Stimulated activated CD8-positive, alpha-beta memory T cell treated with anti-CD3 and anti-CD28 coated beads, Interleukin-15, amount 100 ng/mL, for 48 hours (primary cell): ENCODE results near the gene ARHGEF39.
A peak's percentile ranks its signal among the peaks of the same experiment; 100 is the strongest.
"Not testable (repeated sequence)": the region's sequence is repeated elsewhere in the genome, so short reads cannot be mapped to it uniquely, and the experiment has no call there.

Source experiments
- DNase-seq, 2 donors: peaks; one replicate each; pipeline ENCODE4 v3.0.0-alpha.2; 2020; ENCODE audit warnings: low read depth in 2 of 2

The ARHGEF39 gene

DNA sequence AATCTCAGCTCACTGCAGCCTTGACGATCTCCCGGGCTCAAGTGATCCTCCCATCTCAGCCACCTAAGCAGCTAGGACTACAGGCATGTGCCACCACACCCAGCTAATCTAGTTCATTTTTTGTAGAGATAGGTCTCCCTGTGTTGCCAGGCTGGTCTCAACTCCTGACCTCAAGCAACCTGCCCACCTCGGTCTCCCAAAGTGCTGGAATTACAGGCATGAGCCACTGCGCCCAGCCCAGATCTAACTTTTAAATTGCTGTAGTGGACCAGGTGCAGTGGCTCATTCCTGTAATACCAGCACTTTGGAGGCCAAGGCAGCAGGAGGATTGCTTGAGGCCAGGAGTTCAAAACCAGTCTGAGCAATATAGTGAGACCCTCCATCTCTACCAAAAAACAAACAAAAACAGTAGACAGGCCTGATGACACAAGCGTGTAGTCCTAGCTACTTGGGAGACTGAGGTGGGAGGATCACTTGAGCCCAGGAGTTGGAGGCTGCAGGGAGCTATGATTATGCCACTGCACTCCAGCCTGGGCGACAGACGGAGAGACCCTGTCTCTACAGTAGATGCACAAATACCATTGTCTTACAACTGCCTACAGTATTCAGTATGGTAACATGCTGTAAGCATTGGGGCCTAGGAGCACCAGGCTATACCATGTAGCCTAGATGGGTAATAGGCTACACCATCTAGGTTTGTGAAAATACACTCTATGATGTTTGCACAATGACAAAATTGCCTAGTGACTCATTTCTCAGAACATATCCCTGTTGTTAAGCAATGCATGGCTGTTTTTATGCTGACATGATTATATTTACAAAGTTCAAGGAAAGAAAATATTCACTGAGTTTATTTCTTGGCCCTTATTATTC is 12.8 kb downstream of the ARHGEF39 start:
- DNase-seq: no peak

DNA sequence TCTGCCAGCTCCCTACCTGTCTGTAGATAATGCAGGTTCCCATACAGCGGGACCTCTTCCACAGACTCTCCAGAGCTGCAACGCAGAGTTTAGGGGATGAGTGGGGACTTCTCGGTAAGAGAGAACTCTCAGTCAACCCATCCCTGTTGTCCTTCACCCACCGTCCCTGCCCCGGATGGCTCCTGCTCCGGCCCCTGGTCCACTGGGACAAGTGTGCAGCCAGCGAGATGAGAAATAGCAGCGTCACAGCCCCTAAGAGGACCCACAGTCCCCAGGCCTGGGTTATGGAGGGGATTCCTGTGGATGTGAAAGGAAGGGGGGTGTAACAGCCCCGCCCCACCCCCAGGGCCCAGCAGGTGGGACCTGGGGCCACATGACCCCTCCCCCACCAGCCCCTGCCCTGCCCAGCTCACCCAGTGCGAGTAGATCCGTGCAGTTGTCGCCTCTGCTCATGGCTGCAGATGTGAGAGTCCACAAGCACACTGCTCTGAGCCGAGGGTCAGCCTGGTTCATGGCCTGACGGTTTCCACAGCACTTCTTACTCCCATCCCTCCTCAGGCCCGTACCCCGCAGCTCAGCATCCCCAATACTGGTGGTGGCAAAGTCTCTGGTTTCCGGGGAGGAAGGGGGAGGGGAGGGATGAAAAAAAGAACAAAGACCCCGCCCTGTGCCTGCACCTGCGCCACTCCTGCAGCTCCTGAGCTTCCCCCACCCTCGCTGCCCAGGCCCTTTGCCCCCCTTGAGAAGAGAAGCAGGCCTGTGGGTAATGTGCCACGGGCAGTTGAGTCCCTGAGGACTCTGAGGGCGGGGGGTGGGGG is 14.4 kb downstream of the ARHGEF39 start, which contains the start of gene SIT1:
TSS of gene SIT1 (minus strand) at position 591 of the 818 bp plus-strand sequence. CDS start at position 513, 78 bp downstream.
- DNase-seq: no peak

DNA sequence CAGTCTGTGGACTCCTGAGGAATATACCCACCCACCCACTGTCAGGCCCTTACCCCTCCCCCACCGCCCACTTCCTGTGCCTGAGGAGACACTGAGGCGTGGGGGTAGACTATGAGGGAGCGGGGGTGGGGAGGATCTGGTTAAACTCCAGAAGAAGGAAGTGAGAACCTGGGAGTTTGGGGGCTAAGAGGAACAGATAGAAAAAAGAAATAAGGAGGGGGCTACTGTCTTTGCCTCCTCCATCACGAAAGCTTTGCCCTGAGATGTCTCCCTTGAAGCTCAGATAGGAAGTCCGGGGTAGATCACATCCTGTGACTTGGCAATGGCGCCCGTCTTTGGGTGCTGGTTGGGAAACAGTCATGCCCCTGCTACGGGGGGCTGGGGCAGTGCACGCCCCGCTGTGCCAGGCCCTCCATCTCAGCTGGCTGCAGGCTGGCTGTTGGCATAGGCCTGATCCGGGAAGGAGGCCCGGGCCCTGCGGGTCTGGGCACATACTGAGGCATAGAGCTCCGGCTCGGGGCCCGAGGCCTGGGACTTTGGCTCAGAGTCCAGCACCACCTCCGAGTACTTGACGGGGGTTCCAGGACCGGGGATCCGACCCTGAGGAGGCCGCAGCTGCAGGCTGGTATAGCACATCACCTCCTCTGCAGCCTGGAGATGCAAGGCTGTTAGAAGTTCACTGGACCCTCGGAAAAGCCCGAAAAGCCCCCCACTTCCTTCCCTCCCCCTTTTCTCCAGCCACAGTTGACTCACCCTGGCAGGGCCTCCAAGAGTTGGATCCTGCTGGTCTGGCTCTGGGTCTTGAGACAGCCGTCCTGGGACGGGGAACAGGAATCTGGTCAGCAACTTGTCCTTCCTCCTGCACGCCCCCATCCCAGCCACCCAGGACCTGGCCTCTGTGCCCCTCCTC is 15.3 kb downstream of the ARHGEF39 start:
- no peak for DNase-seq

DNA sequence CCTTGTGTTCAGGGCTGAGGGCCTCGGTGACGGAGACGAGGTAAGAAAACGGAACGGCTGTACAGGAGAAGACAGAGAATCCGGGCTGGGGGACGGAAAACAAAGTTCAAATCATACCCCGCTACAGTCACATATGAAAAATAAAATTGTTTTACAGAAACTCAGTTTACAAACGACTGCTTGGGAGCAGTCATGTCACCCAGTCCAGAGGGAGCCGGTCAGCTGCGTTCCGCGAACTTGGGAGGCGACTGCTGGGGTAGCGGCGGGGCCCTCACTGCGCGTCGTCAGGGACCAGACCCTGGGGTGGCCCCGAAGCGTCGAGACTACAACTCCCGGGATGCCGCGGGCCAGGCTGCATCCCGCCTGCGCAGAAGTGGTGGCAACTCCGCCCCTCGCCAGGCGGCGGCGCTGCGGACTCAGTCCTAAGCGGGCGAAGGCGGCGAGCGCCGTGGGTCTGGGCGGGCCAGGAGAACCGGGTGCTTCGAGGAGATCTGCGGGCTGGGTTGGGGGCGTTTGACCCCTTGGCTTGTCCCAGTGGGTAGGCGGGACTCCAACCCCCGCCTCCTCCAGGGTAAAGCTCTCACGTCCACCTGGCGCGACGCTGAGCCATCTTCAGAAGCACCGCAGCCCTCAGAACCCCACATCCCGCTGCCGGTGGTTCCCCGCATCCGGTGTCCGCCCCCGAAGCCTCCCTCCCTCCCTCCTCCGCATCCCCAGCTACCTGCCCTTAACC is 18.3 kb downstream of the ARHGEF39 start:
- peak; percentile 84 to 86 for DNase-seq

DNA sequence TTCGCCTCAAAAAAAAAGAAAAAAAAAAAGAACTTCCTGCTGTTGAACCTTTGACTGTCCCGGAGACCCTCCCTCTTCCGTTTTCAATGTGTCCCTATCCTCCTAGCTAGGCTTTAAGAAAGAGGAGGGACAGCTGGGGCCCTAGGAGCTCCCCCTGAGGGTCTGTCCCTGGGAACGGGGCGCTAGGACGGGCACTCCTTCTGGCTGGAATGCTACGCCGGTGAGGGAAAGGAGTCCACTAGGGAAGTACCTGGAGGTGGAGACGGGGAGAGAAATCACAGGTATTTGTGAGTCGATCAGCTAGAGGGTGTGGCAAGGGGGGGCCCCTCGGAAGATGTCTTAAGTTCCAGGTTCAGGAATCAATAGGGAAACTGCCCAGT is 18.9 kb downstream of the ARHGEF39 start:
- DNase-seq: no peak

DNA sequence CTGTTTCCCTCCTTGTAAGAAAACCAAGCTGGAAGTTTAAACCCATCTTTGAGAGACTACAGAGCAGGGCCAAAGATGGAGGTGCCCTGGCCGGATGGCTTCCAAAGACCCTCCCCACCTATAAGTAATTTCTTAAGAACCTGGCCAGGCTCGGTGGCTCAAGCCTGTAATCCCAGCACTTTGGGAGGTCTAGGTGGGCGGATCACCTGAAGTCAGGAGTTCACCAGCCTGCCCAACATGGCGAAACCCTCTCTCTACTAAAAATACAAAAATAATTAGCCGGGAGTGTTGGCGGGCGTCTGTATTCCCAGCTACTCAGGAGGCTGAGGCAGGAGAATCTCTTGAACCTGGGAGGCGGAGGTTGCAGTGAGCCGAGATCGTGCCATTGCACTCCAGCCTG is 19.3 kb downstream of the ARHGEF39 start:
- DNase-seq: not testable (repeated sequence)

DNA sequence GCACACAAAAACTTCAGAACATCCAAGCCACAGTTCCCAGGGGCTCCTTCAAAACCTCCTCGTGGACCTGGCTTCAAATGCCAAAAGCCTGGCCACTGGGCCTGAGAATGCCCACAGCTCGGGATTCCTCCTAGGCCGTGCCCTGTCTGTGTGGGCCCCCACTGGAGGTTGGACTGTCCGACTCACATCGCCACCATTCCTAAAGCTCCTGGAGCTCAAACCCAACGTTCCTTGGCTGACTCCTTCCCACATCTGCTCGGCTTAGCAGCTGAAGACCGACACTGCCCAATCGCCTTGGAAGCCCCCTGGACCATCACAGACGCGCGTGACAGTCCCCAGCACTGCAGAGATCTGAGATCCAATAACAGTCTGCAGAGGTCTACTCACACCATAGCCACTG is 21.9 kb downstream of the ARHGEF39 start:
- no peak for DNase-seq

DNA sequence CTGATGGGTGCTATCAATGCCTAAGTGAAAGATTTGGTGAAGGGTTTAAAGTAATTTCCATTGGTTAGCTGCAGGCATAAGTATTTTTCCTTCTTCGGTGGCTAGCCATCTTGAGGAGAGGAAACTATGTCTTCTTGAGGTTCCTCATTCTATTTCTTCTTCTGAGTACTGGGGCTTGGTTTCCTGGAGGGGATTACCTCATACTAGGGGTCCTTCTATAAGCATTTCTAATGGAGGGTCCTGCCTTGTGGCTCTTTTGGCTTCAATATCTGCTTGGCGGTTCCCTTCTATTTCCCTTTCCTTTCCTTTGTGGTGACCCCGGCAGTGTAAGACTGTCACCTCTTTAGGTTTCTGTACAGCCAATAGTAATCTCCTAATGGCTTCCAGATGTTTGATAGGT is 23.5 kb downstream of the ARHGEF39 start:
- DNase-seq: not testable (repeated sequence)

DNA sequence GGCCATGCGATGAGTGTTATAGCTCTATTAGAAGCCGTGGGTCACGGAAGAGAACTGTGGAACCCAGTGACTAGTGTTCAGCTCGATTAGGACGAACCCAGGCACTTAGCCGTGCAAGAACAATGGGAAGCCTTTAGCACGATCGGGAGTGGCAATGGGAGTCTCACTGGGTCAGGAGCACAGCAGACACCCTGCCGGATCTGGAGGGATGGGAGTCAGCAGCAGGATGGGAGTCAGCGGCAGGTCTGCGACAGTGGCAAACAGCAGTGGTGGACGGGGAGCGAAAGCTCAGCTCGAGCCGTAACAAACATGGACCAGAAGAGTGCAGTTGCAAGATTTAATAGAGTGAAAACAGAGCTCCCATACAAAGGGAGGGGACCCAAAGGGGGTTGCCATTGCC is 24.6 kb downstream of the ARHGEF39 start:
- not testable (repeated sequence) for DNase-seq

DNA sequence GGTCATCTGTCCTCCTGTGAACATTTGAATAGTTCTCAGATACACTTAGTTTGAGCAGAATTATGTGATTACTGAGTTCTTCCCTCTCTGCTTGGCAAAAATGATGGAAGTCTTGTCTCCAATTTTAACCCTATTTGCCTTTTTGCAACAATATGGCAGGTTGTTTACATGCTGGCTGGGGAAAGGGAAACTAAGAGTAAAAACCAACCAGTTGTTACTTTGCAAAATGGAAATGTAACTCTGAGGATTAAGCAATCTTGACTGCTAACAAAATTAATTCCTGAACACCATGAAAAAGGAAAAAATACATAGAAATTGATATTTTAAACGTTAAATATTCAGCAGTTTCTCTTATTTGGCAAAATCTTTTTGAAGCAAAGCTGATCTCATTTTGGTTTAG is 25.4 kb downstream of the ARHGEF39 start:
- no peak for DNase-seq

DNA sequence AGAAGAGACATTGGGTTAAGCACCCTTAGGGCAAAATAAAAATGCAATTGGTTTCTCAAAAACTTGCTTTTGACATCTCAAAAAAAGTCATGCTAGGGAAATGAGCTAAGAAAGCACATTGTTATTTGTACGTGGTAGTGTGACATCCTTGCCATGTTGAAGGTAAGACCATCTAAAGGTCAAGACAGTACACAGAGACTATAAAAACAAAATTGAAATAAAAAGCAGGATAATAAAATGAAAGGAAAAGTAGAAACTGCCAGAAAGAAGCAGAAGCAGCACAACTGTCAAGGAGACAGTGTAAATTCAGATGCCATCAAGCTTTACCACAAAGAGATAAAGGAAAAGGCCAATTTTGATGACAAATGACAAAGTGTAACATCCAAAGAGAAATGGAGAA is 25.8 kb downstream of the ARHGEF39 start:
- DNase-seq: not testable (repeated sequence)

DNA sequence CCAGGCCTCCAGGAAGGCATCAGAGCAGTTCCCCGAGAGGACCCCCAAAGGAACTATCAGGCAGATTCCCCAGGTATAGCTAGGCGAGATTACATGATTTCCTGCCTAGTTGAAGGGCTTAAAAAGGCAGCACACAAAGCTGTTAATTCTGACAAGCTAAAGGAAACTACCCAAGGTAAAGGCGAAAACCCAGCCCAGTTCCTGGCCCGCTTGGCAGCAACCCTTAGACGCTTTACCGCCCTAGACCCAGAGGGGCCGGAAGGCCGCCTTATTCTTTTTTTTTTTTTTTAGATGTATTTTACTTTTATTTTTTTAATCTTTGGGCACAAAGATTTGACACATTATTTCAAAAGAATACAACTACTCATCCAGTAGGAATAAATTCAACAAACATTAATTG is 26.2 kb downstream of the ARHGEF39 start:
- DNase-seq: not testable (repeated sequence)

DNA sequence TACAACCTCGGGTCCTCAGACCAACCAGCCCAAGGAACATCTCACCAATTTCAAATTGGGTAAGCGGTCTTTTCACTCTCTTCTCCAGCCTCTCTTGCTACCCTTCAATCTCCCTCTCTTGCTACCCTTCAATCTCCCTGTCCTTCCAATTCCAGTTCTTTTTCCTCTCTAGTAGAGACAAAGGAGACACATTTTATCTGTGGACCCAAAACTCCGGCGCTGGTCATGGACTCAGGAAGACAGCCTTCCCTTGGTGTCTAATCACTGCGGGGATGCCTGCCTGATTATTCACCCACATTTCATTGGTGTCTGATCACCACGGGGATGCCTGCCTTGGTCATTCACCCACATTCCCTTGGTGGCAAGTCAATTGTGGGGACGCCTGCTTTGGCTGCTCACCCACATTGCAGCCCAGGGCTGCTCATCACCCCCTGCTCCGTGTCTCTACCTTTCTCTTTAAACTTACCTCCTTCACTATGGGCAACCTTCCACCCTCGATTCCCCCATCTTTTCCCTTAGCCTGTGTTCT is 27.5 kb downstream of the ARHGEF39 start:
- DNase-seq: not testable (repeated sequence)

DNA sequence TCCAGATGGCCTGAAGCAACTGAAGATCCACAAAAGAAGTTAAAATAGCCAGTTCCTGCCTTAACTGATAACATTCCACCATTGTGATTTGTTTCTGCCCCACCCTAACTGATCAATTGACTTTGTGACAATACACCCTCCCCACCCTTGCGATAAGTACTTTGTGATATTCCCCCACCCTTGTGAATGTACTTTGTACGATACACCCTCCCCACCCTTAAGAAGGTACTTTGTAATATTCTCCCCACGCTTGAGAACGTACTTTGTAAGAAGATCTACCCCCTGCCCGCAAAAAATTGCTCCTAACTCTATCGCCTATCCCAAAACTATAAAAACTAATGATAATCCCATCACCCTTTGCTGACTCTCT is 28.1 kb downstream of the ARHGEF39 start:
- DNase-seq: not testable (repeated sequence)

DNA sequence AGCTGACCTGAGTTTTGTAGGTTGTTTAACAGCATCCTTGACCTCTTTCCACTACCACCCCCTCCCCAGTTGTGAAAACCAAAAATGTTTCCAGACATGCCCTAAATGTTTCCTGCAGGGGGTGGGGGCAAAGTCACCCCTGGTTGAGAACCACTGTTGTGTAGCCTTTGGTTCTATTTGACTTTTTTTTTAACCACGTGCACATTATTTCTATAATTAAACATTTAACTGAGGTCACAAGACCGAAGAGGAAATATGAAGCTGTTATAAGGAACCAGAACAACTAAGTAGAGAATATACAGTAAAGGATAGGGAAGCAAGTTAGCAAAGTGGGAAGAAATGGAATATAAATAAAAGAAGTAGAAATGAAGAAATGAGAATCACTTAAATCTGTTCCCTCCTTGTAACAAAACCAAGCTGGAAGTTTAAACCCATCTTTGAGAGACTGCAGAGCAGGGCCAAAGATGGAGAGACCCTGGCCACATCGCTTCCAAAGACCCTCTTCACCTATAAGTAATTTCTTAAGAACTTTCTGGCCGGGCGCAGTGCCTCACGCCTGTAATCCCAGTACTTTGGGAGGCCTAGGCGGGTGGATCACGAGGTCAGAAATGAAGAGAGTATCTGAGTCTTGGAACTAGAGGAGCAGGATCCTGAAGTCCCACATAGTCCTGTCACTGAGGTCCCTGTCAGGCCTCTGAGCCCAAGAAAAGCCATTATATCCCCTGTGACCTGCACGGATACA is 28.7 kb downstream of the ARHGEF39 start:
- DNase-seq: no peak

DNA sequence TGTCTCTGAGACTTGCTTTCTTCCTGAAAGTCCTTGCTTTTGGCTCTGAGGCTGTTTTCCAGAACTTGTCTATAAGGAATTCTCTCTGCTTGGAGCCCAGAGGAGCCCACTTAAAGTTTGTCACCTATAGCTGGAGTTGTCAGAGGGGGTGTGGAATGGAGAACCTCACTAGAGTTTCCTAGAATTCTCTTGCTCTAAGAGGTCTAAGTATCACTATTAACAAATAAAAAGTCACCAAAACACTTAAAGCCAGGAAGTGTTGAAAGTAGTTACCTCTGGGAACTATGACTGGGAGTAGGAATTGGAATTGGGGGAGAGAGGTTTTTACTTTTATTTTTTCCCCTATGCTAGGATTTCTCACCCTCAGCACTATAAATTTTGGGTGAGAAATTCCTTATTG is 29.3 kb downstream of the ARHGEF39 start:
- no peak for DNase-seq

DNA sequence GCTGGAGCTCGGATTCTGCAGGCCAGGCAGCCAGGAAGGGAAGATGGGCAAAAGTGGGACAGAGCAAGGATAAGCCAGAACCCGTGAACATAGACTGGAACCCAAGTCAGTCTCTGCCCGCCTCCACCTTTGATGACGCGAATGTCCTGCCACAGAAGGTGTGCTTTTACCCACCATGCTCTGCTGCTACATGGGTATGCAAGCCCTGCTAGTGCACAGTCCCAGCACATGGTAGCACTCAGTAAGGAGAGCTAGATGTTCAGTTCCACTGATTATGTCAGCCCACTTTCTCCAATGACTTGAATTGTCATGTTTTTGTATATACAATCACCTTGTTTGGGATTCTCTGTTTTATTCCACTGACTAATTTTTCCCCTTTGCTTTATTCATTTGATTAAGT is 35.4 kb downstream of the ARHGEF39 start:
- DNase-seq: no peak

DNA sequence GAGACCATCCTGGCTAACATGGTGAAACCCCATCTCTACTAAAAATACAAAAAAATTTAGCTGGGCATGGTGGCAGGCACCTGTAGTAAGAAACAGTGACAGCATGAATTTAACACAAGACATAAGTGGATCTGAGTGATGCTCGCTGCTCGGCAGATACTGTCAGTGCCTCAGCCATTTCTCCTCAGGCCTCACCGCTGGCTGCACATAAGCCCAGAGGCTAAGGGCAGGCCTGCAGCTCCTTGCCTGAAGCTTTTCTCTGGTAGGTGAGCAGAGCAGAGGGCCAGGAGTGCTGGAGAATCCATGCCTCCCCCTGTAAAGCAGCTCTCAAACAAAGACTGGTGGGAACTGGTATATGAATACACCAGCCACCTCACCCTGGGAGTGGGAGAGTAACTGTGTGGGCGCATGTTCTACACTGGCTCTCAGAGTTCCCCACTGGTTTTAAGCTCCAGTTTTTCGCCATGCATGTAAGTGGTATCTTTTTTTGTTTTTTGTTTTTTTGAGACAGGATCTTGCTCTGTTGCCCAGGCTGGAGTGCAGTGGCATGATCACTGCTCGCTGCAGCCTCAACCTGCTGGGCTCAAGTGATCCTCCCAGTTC is 36.5 kb downstream of the ARHGEF39 start:
- no peak for DNase-seq

DNA sequence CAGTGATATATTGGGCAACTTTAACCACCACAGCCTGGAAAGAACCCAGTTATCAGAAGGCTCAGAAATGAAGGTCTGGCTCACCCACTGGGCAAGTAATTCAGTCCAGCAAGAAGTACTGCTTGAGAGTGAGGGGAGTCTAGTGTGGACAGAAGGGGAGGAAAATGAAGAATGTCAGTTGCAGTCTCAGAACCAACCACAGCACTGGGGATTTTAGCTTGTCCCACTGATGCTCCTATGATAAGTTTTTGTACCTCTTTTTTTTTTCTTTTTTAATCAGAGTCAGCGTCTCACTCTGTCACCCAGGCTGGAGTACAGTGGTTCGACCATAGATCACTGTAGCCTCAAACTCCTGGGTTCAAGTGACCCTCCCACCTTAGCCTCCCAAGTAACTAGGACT is 37.4 kb downstream of the ARHGEF39 start:
- DNase-seq: no peak

DNA sequence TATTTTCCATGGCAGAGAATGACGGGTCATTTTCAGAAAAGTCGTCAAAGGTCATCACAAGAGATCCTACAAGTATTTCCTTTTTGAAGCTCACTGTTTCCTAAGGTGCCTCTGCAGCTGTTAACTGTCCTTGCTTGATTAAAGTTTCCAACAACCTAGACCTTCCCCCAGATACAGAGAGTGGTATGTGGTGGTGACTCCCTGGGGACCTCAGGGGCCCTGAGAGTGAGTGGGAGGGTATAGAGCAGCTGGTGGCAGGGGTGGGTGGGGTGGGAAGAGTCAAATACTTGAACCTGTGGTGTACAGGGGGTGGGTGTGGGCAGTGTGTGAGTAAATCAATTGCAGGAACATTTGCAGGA is 45.2 kb downstream of the ARHGEF39 start:
- peak; percentile 18 to 25 for DNase-seq
